Endodermal cell (in vitro differentiated cells): ENCODE results near the gene C5orf52. TPM values are rescaled to one million over a fixed set of nuclear protein-coding genes. Genes with fewer than 3 reads are reported as not detected.
"Not testable (repeated sequence)": the region's sequence is repeated elsewhere in the genome, so short reads cannot be mapped to it uniquely, and the experiment has no call there.

Experiments
- DNase-seq: peaks from one replicate; pipeline ENCODE4 v3.0.0-alpha.2; 2017
- H3K27ac ChIP-seq: 2 replicates; pipeline ENCODE4 v1.5.1; 2013; ENCODE audit warnings: mild to moderate bottlenecking, low read depth, low read length, moderate library complexity
- H3K27me3 ChIP-seq: 2 replicates; pipeline ENCODE4 v1.6.1; 2013; ENCODE audit warnings: mild to moderate bottlenecking, low read length, moderate library complexity; ENCODE audit not compliant: insufficient read depth, control insufficient read depth, poor library complexity, severe bottlenecking
- H3K36me3 ChIP-seq: 2 replicates; pipeline ENCODE4 v1.7.0; 2013; ENCODE audit warnings: mild to moderate bottlenecking, low read length, moderate library complexity; ENCODE audit not compliant: control insufficient read depth, insufficient read depth
- H3K4me1 ChIP-seq: one replicate; pipeline ENCODE4 v1.7.0; 2013; ENCODE audit warnings: low read length; ENCODE audit not compliant: control insufficient read depth, insufficient read depth
- H3K4me3 ChIP-seq: 2 replicates; pipeline ENCODE4 v1.5.1; 2013; ENCODE audit warnings: mild to moderate bottlenecking, low read length, moderate library complexity
- H3K9ac ChIP-seq: 2 replicates; pipeline ENCODE4 v1.6.1; 2013; ENCODE audit warnings: mild to moderate bottlenecking, low read length, moderate library complexity; ENCODE audit not compliant: poor library complexity, severe bottlenecking; ENCODE audit errors: extremely low read depth
- H3K9me3 ChIP-seq: 2 replicates; pipeline ENCODE4 v1.6.1; 2013; ENCODE audit warnings: mild to moderate bottlenecking, low read length, moderate library complexity; ENCODE audit not compliant: control insufficient read depth
- H3K27ac Mint-ChIP-seq: 2 replicates; pipeline ENCODE4 v1.8.0; 2020; ENCODE audit warnings: mixed read lengths
- H3K27me3 Mint-ChIP-seq: 2 replicates; pipeline ENCODE4 v1.8.0; 2021; ENCODE audit warnings: mild to moderate bottlenecking, mixed read lengths; ENCODE audit not compliant: insufficient read depth
- H3K36me3 Mint-ChIP-seq: 2 replicates; pipeline ENCODE4 v1.8.0; 2020; ENCODE audit warnings: low read depth, mixed read lengths
- H3K4me1 Mint-ChIP-seq: 2 replicates; pipeline ENCODE4 v1.8.0; 2020; ENCODE audit warnings: mixed read lengths
- H3K4me3 Mint-ChIP-seq: 2 replicates; pipeline ENCODE4 v1.8.0; 2020; ENCODE audit warnings: mild to moderate bottlenecking, moderate library complexity, mixed read lengths
- H3K9me3 Mint-ChIP-seq: 2 replicates; pipeline ENCODE4 v1.8.0; 2020; ENCODE audit warnings: mild to moderate bottlenecking, mixed read lengths
- WGBS, 2 experiments: methylation state at CpG; one replicate each; pipeline versions ENCODE4 v1.1.5 to v1.1.7; 2013; ENCODE audit warnings: missing lambda C conversion rate in 2 of 2, mixed read lengths in 1 of 2; ENCODE audit not compliant: insufficient coverage in 1 of 2, insufficient read length in 1 of 2; 5-methylcytosine and 5-hydroxymethylcytosine counted together
- total RNA-seq, 2 donors: library from RNA; stranded (reverse); fragmentation: NEBNext Ultra II Directional in 1 of 2; extraction: Animal tissue kit (Norgen Biotek cat#: 25700) in 1 of 2; gene quantifications; 2 replicates in 1 of 2; 3 replicates in 1 of 2; pipeline ENCODE4 v1.2.1, GENCODE V29; 2021
- TF ChIP-seq, protein P1 (sequence below): fragments of 200-600 bp; sonication (generic); conservative IDR thresholded peaks from 2 replicates; pipeline ENCODE4 v1.5.0; 2021; ENCODE audit warnings: antibody characterized with exemption, mild to moderate bottlenecking

C5orf52 gene
- total RNA-seq, 2 donors from 2014 or later, result not detected

DNA sequence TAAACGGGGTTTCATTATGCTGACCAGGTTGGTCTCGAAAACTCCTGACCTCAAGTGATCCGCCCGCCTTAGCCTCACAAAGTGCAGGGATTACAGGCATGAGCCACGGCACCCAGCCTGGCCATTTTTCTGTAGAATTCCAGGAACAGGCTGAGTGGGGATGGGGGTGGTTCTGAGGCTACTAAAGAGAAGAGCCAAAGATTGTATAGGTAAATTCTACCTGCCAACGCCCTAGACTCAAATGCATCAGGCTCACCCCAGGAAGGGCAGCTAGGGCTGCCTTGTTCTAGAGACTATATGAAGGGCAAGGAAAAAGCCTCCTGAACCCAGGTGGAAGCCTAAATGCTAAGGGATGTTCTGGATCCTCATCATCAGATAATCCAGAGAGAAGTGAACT lies 1.6 kb upstream of the C5orf52 start:
- peaks cover 40% of the 10 kb centered on the region for H3K27me3 Mint-ChIP-seq

DNA sequence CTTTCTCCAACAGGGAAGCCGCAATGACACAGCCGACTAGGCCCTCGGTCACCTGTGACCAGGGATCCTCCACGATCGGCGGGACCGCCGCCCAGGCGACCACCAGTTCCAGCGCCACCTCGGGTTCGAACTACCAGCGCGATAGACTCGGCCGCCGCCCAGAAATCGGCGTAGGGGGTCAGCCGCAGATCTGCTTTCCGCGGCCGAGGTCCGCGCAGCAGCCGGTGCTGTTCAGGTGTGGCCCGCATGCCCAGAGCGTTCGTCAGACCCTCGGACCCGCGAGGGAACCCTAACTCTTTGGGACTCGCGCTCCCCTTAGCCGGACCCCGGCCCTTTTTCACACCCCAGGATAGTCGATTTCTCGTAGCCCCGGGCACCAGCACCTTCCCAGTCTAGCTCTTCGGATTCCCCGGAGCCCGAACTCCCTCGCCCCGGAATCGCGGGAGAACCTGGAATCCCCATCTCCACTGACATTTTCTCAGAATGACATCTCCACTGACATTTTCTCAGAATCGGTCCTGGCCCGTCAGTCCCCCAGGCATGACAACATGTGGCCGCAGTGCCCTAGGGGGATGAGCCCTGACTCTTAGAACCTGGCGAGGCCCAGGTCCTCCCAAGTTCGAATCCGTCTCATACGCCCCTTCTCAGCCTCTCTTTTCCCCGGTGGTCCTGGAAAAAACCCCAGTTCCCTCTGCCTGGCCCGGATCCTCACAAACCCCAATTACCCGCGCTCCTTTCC lies 428 bp downstream of the C5orf52 start:
- Histone ChIP-seq H3K4me1 (no peaks in the 10 kb centered on the region), H3K4me3 (peak overlapping the region; percentile 84), H3K9me3 (no peaks in the 10 kb centered on the region), H3K27me3 (peaks cover 11% of the 10 kb centered on the region), H3K36me3 (no peaks in the 10 kb centered on the region), H3K27ac (no peak overlapping the region), H3K9ac (peak overlapping the region; percentile 56)
- 61 to 64% methylated on average over 38 to 57 of the region's 57 CpGs for WGBS, 2 experiments
- peak; percentile 22 for DNase-seq
- peaks cover 13% of the 10 kb centered on the region for H3K9me3 Mint-ChIP-seq
- H3K4me1 Mint-ChIP-seq, result peaks cover 11% of the 10 kb centered on the region
- H3K4me3 Mint-ChIP-seq, result peak overlapping the region; percentile 77
- H3K27me3 Mint-ChIP-seq, result peaks cover 52% of the 10 kb centered on the region
- H3K27ac Mint-ChIP-seq, result no peak overlapping the region
- TF ChIP-seq, protein P1, sequence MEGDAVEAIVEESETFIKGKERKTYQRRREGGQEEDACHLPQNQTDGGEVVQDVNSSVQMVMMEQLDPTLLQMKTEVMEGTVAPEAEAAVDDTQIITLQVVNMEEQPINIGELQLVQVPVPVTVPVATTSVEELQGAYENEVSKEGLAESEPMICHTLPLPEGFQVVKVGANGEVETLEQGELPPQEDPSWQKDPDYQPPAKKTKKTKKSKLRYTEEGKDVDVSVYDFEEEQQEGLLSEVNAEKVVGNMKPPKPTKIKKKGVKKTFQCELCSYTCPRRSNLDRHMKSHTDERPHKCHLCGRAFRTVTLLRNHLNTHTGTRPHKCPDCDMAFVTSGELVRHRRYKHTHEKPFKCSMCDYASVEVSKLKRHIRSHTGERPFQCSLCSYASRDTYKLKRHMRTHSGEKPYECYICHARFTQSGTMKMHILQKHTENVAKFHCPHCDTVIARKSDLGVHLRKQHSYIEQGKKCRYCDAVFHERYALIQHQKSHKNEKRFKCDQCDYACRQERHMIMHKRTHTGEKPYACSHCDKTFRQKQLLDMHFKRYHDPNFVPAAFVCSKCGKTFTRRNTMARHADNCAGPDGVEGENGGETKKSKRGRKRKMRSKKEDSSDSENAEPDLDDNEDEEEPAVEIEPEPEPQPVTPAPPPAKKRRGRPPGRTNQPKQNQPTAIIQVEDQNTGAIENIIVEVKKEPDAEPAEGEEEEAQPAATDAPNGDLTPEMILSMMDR, result no peak
- no peaks in the 10 kb centered on the region for H3K36me3 Mint-ChIP-seq

More for the DNA sequence above, 1.6 kb upstream of the C5orf52 start:
- no peak overlapping the region for H3K27ac Mint-ChIP-seq
- Histone ChIP-seq H3K9ac (no peak overlapping the region), H3K4me1 (no peaks in the 10 kb centered on the region), H3K27me3 (peaks cover 11% of the 10 kb centered on the region), H3K4me3 (peak overlapping the region; percentile 84), H3K36me3 (no peaks in the 10 kb centered on the region), H3K9me3 (no peaks in the 10 kb centered on the region), H3K27ac (no peak overlapping the region)
- no peaks in the 10 kb centered on the region for H3K36me3 Mint-ChIP-seq
- DNase-seq, result peak; percentile 38
- H3K4me1 Mint-ChIP-seq, result peaks cover 11% of the 10 kb centered on the region
- H3K9me3 Mint-ChIP-seq, result peaks cover 16% of the 10 kb centered on the region
- TF ChIP-seq, protein P1, result no peak
- no peak overlapping the region for H3K4me3 Mint-ChIP-seq
- 93 to 96% methylated on average over 4 to 6 of the region's 6 CpGs for WGBS, 2 experiments

DNA sequence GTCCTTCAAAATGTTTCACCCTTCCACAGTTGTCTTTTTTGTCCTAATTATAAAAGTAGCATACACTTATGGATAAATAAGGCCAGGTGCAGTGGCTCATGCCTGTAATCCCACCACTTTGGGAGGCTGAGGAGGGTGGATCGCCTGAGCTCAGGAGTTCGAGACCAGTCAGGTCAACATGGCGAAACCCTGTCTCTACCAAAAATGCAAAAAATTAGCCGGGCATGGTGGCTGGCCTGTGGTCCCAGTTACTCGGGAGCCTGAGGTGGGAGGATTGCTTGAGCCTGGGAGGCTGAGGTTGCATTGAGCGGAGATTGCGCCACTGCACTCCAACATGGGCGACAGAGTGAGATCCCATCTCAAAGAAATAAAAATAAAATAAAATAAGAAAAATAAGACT lies 1.6 kb downstream of the C5orf52 start:
- Histone ChIP-seq H3K4me3 (no peak overlapping the region), H3K9ac (no peak overlapping the region), H3K9me3 (no peaks in the 10 kb centered on the region), H3K27me3 (peaks cover 11% of the 10 kb centered on the region), H3K27ac (no peak overlapping the region), H3K4me1 (no peaks in the 10 kb centered on the region), H3K36me3 (no peaks in the 10 kb centered on the region)
- H3K27me3 Mint-ChIP-seq, result peaks cover 52% of the 10 kb centered on the region
- H3K4me3 Mint-ChIP-seq, result no peak overlapping the region
- H3K36me3 Mint-ChIP-seq, result no peaks in the 10 kb centered on the region
- whole genome bisulfite sequencing, 2 experiments, result 86 to 95% methylated on average over 5 to 6 of the region's 8 CpGs
- no peak overlapping the region for H3K27ac Mint-ChIP-seq
- peaks cover 14% of the 10 kb centered on the region for H3K4me1 Mint-ChIP-seq
- TF ChIP-seq, protein P1, result no peak
- DNase-seq, result no peak
- peaks cover 13% of the 10 kb centered on the region for H3K9me3 Mint-ChIP-seq

DNA sequence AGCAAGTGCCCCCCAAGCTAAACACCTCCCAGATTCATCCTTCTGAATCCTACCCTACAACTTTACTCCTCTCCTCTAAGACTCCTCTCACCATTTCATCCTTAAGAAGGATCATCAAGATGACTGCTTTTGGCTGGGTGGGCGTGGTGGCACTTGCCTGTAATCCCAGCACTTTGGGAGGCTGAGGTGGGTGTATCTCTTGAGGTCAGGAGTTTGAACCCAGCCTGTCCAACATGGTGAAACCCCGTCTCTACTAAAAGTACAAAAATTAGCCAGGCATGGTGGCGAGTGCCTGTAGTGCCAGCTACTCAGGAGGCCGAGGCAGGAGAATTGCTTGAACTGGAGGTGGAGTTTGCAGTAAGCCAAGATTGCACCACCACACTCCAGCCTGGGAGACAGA lies 3.0 kb downstream of the C5orf52 start:
- not testable (repeated sequence) for H3K9ac ChIP-seq, H3K36me3 Mint-ChIP-seq, H3K4me3 ChIP-seq, H3K4me3 Mint-ChIP-seq, H3K9me3 ChIP-seq, H3K4me1 ChIP-seq, H3K27ac Mint-ChIP-seq, H3K36me3 ChIP-seq, H3K27ac ChIP-seq
- peak; percentile 19 for DNase-seq
- Mint-ChIP-seq H3K27me3 (peaks cover 52% of the 10 kb centered on the region), H3K9me3 (peaks cover 13% of the 10 kb centered on the region), H3K4me1 (peaks cover 19% of the 10 kb centered on the region)
- H3K27me3 ChIP-seq, result peaks cover 11% of the 10 kb centered on the region
- 93 to 94% methylated on average over 4 of the region's 4 CpGs for WGBS, 2 experiments
